ENCODE results near the gene ANKS6. TPM values are rescaled to one million over a fixed set of nuclear protein-coding genes. Genes with fewer than 3 reads are reported as not detected.

ANKS6 gene
- total and polyA plus RNA-seq, 2 of the 4 experiments (the other 2 are of a cell fraction): 9.0 to 23.6 TPM

DNA sequence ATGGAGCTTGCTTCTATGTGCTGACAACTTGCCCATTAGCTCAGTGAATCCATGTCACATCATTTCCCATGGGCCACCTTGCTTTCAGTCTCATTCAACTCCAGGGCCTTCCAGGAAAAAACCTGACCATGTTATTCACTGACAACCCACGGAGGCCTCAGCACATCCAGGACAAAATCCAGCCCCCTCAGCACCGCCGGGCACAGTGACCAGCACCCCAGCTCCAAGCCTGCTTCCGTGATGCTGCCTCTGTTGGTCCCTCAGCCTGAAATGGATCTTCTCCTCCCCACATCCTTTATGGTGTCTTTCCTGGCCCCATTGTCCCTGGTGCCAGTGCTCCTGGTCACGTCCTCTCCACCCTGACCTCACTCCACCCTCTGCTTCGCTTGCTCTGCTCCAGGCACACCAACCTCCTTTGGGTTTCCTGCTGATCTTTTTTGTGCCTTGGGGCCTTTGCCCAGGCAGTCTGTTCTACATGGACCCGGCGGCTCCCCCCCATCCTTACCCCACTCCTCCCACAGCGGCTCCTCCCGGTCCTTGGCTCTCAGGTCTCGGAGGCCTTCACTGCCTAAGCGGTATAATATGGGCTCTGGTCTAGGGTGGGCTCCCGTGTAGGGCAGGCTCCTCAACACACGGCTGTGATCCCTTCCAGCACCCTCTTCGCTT lies 25.0 kb downstream of the ANKS6 start:
- TF ChIP-seq SMC3 (IDR thresholded peaks at IDR 0.05; ENCODE audit: low read depth, low read length): no peak
- no peak for TF ChIP-seq CEBPB (IDR thresholded peaks at IDR 0.05; ENCODE audit: low read depth, low read length)
- no peak for TF ChIP-seq CHD1 (IDR thresholded peaks at IDR 0.05; ENCODE audit: low read depth, low read length)
- no peak for TF ChIP-seq POLR2A (IDR thresholded peaks at IDR 0.05; ENCODE audit: low read depth, low read length)
- TF ChIP-seq NFE2L2 (IDR thresholded peaks at IDR 0.05; ENCODE audit: low read depth, low read length): no peak
- TF ChIP-seq USF2 (IDR thresholded peaks at IDR 0.05; ENCODE audit: low read depth, low read length): no peak
- Histone ChIP-seq H3K9ac (ENCODE audit: low read depth, low read length) (no peak overlapping the region), H3K27me3 (ENCODE audit: control insufficient read depth, insufficient read depth, low read length) (no peaks in the 10 kb centered on the region), H2AK5ac (ENCODE audit: low read depth, low read length) (no peak overlapping the region), H3K4me2 (ENCODE audit: low read depth, low read length) (no peak overlapping the region), H3K4me3 (ENCODE audit: insufficient read depth, low read depth, low read length) (no peak overlapping the region), H4K91ac (ENCODE audit: insufficient read depth, low read depth, low read length) (no peak overlapping the region), H3K18ac (ENCODE audit: low read depth, low read length) (no peak overlapping the region), H3K14ac (replicated peaks; ENCODE audit: low read depth, low read length) (no peak overlapping the region), H3K36me3 (ENCODE audit: control insufficient read depth, insufficient read depth, low read length) (peaks cover 57% of the 10 kb centered on the region), H3K56ac (ENCODE audit: extremely low read depth, insufficient read depth, low read length) (no peak overlapping the region), H3K27ac (ENCODE audit: insufficient read depth, low read length) (no peak overlapping the region), H2BK15ac (ENCODE audit: low read depth, low read length) (no peak overlapping the region), H2BK120ac (ENCODE audit: low read depth, low read length) (no peak overlapping the region), H4K8ac (ENCODE audit: low read depth in 2 of 2, low read length in 2 of 2) (no peak overlapping the region), H4K5ac (ENCODE audit: low read depth, low read length) (no peak overlapping the region), H3K79me1 (ENCODE audit: low read depth in 1 of 2, low read length in 2 of 2) (peaks cover 0 to 8% of the 10 kb centered on the region in 2 experiments; a peak in 2 of 4 replicates), H4K20me1 (ENCODE audit: insufficient read depth, low read length) (no peaks in the 10 kb centered on the region), H2AK9ac (replicated peaks; ENCODE audit: low read depth, low read length, poor library complexity) (no peak overlapping the region), H3K4ac (ENCODE audit: low read depth, low read length) (no peak overlapping the region), H3K23ac (ENCODE audit: low read depth, low read length) (no peak overlapping the region), H3K4me1 (ENCODE audit: control insufficient read depth, insufficient read depth, low read length) (0 out of 2 replicates have a peak, but pooled peaks cover 1% of the 10 kb centered on the region), H2BK20ac (ENCODE audit: low read depth, low read length) (no peak overlapping the region), H3K9me3 (ENCODE audit: control insufficient read depth, insufficient read depth, low read length) (no peaks in the 10 kb centered on the region), H3K9me1 (ENCODE audit: insufficient read depth, low read length) (0 out of 2 replicates have a peak, but pooled peaks cover 3% of the 10 kb centered on the region), H2AFZ (replicated peaks; ENCODE audit: low read length, poor library complexity) (no peak overlapping the region), H2BK5ac (ENCODE audit: low read depth, low read length, poor library complexity, severe bottlenecking) (no peak overlapping the region)
- dilution Hi-C loops (cut with HindIII; ENCODE audit: low sequenced_read_pairs, unreplicated experiment) (no loop called here), in situ Hi-C loops (cut with MboI; ENCODE audit: low sequenced_read_pairs) (loop anchor here (5.0 kb wide), 1 partner anchor 454 kb away; no protein-coding TSS in a partner anchor), intact Hi-C loops (cut with micrococcal nuclease) (no loop called here)
- ChIA-PET POLR2A (ENCODE audit: unreplicated experiment) (no interaction called here), CTCF (interaction anchor here (0.6 kb wide), 1 partner anchor 460 kb away, joined by 3 read pairs; no protein-coding TSS in a partner anchor)
- 94% methylated on average over 7 of the region's 15 CpGs; no CpG with 5 or more reads in 1 of the 2 experiments for WGBS, 2 experiments (ENCODE audit: extremely low coverage in 2 of 2, insufficient read length in 1 of 2)
- ATAC-seq (ENCODE audit: low read depth): no peak
- no peak for DNase-seq
- BruUV-seq (replicated peaks): no TSS peak

Measured in IMR-90 (cell line).